K562 (cell line): ENCODE results near the gene GPSM3. TPM values are rescaled to one million over a fixed set of nuclear protein-coding genes. Genes with fewer than 3 reads are reported as not detected.

Experiments
- CBFB ChIP-seq: sonication (generic); formaldehyde crosslinking; IDR thresholded peaks from 2 replicates; pipeline ENCODE4 v1.4.0; 2020; ENCODE audit warnings: mild to moderate bottlenecking, missing genetic modification reagents
- CLOCK ChIP-seq: fragments of 250-450 bp; sonication (Bioruptor Pico); IDR thresholded peaks from 2 replicates; pipeline ENCODE4 v1.4.0; 2020; ENCODE audit warnings: mild to moderate bottlenecking, moderate library complexity, borderline replicate concordance
- CREBBP ChIP-seq: IDR thresholded peaks from one replicate; pipeline ENCODE4 v1.6.1; 2012; ENCODE audit warnings: low read depth, mild to moderate bottlenecking, control low read depth, inconsistent platforms, low read length
- ETV5 ChIP-seq: sonication (generic); formaldehyde crosslinking; IDR thresholded peaks from 2 replicates; pipeline ENCODE4 v1.4.0; 2020; ENCODE audit warnings: low read depth, mild to moderate bottlenecking, missing genetic modification reagents
- FOXP1 ChIP-seq: sonication (generic); formaldehyde crosslinking; IDR thresholded peaks from 2 replicates; pipeline ENCODE4 v1.8.0; 2022; ENCODE audit warnings: mild to moderate bottlenecking, missing genetic modification reagents
- GATAD2A ChIP-seq: fragments of 450-650 bp; IDR thresholded peaks from 2 replicates; pipeline ENCODE4 v1.6.1; 2017
- GTF2A2 ChIP-seq: IDR thresholded peaks from 2 replicates; pipeline ENCODE4 v1.6.1; 2016; ENCODE audit warnings: mild to moderate bottlenecking, missing genetic modification characterization, missing compliant biosample characterization
- HDAC1 ChIP-seq, 2 experiments: fragments of 450-650 bp; IDR thresholded peaks; 2 replicates each; pipeline ENCODE4 v1.6.1; 2016 to 2017; ENCODE audit warnings: inconsistent platforms in 1 of 2, mild to moderate bottlenecking in 1 of 2, moderate library complexity in 1 of 2
- HNRNPUL1 ChIP-seq: fragments of 200-400 bp; formaldehyde crosslinking; IDR thresholded peaks from 2 replicates; pipeline ENCODE4 v1.6.1; 2017; ENCODE audit warnings: low read length
- JUND ChIP-seq, 2 experiments: IDR thresholded peaks; 2 replicates in 1 of 2; 3 replicates in 1 of 2; pipeline ENCODE4 v1.6.1; 2011; ENCODE audit warnings: borderline replicate concordance in 2 of 2, low read depth in 2 of 2, low read length in 2 of 2, improper control_type of control experiment in 1 of 2, missing biosample characterization in 1 of 2, missing genetic modification characterization in 1 of 2, missing genetic modification reagents in 1 of 2
- KLF16 ChIP-seq: IDR thresholded peaks from 2 replicates; pipeline ENCODE4 v1.6.1; 2016; ENCODE audit warnings: antibody characterized with exemption
- RBBP5 ChIP-seq: fragments of 200-600 bp; sonication (generic); IDR thresholded peaks from 2 replicates; pipeline ENCODE4 v1.6.1; 2012; ENCODE audit warnings: borderline replicate concordance, mild to moderate bottlenecking, low read length, control low read depth, inconsistent platforms; ENCODE audit not compliant: insufficient read depth, poor library complexity, severe bottlenecking
- SMARCE1 ChIP-seq: fragments of 450-650 bp; IDR thresholded peaks from 2 replicates; pipeline ENCODE4 v1.7.1; 2016; ENCODE audit warnings: mild to moderate bottlenecking
- SRSF1 ChIP-seq: fragments of 200-400 bp; formaldehyde crosslinking; IDR thresholded peaks from 2 replicates; pipeline ENCODE4 v1.6.1; 2017; ENCODE audit warnings: mild to moderate bottlenecking, low read depth, low read length, moderate library complexity
- ZBED1 ChIP-seq: IDR thresholded peaks from 2 replicates; pipeline ENCODE4 v1.6.1; 2014
- ZBTB40 ChIP-seq, 2 experiments: fragments of 450-650 bp in 1 of 2; sonication (generic) in 1 of 2; formaldehyde crosslinking in 1 of 2; IDR thresholded peaks; 2 replicates each; pipeline versions ENCODE4 v1.7.1 to v1.9.0; 2016 to 2022; ENCODE audit warnings: inconsistent platforms in 1 of 2, mild to moderate bottlenecking in 1 of 2, missing genetic modification reagents in 1 of 2
- ZNF347 ChIP-seq: fragments of 450-650 bp; formaldehyde crosslinking; IDR thresholded peaks from 2 replicates; pipeline ENCODE4 v1.4.0; 2020; ENCODE audit warnings: low read depth, mild to moderate bottlenecking, moderate library complexity
- polyA plus RNA-seq, 8 experiments: library from polyadenylated mRNA; depleted of rRNA in 4 of 8; stranded (reverse) in 5 of 8; unstranded in 3 of 8; fragments of >200 nt; fragmentation: Nextera tagmentation in 2 of 8; fragmentation: Illumina TruSeq in 1 of 8; extraction: Ambion mirVana in 2 of 8; extraction: Trizol in 1 of 8; gene quantifications; 2 replicates each; pipeline versions ENCODE4 v1.2.1 to v1.2.3, GENCODE V29; 2011 to 2014; ENCODE audit warnings: inconsistent platforms in 1 of 8, missing spikeins in 1 of 8
- total RNA-seq, 7 experiments: library from RNA; depleted of rRNA in 6 of 7; stranded (reverse); fragments of >200 nt in 6 of 7; fragmentation: Illumina TruSeq in 2 of 7; extraction: Trizol in 2 of 7; gene quantifications; 2 replicates each; pipeline versions ENCODE4 v1.2.1 to v1.2.3, GENCODE V29; 2011 to 2021; ENCODE audit warnings: low replicate concordance in 1 of 7

GPSM3 gene
- total and polyA plus RNA-seq, 9 of the 15 experiments (the other 6 are each of a cell fraction or from before 2014, with no cell fraction given) = 5.3 to 42.6 (median 24.4) TPM

- peak; percentile 40 for TF ChIP-seq RBBP5
- no peak for TF ChIP-seq FOXP1 (CRISPR knock-in tag)
- no peak for TF ChIP-seq ETV5 (CRISPR knock-in tag)
- TF ChIP-seq CLOCK = no peak
- TF ChIP-seq KLF16 = no peak
- TF ChIP-seq HDAC1 (IDR thresholded peaks at IDR 0.05) = peak in 1 of 2 experiments; percentile 35; a peak in 1 of 4 replicates
- no peak for TF ChIP-seq ZBED1
- TF ChIP-seq GATAD2A = no peak
- no peak for TF ChIP-seq HNRNPUL1
- TF ChIP-seq ZBTB40 (IDR thresholded peaks at IDR 0.05) = peak; percentile 54
- no peak for TF ChIP-seq ZBTB40 (CRISPR knock-in tag; IDR thresholded peaks at IDR 0.05)
- TF ChIP-seq GTF2A2 (tag) = no peak
- no peak for TF ChIP-seq CBFB (CRISPR knock-in tag)
- no peak for TF ChIP-seq JUND (IDR thresholded peaks at IDR 0.05; ENCODE audit: borderline replicate concordance, low read depth, low read length)
- TF ChIP-seq JUND (tag; IDR thresholded peaks at IDR 0.05; ENCODE audit: borderline replicate concordance, low read depth, low read length) = no peak
- TF ChIP-seq SMARCE1 = no peak
- TF ChIP-seq CREBBP = no peak
- no peak for TF ChIP-seq SRSF1
- TF ChIP-seq ZNF347 (CRISPR knock-in tag) = no peak
These were observed 3.2 kb downstream of the GPSM3 start (continued) for GRCh38 chr6:32189069-32189741.
